GM12878 (cell line): Measurements from ENCODE around the gene RSRC1. TPM values are rescaled to one million over a fixed set of nuclear protein-coding genes. Genes with fewer than 3 reads are reported as not detected.
A peak's percentile ranks its signal among the peaks of the same experiment; 100 is the strongest.

Experiments used
- ATAC-seq: fragments of 200-7000 bp; cut with Tn5 transposase; 3 replicates; pipeline ENCODE4 v1.9.1; 2020; ENCODE audit warnings: mild to moderate bottlenecking, moderate library complexity
- BruUV-seq: library from RNA; stranded (reverse); fragments of 400-500 nt; replicated peaks from 2 replicates; lab custom pipeline; 2021; lab: Mats Ljungman, UMichigan
- CTCF ChIA-PET: fragments of 300-600 bp; sonication (Branson Sonifier 250); formaldehyde crosslinking; extraction: SDS; loops from one replicate; lab custom pipeline; 2021; ENCODE audit warnings: inconsistent platforms; lab: Yijun Ruan, JAX
- POLR2A ChIA-PET: fragments of 350-600 bp; formaldehyde crosslinking; extraction: SDS; loops from one replicate; lab custom pipeline; 2021; ENCODE audit warnings: inconsistent platforms; lab: Charles Lee
- RAD21 ChIA-PET: fragments of 300-600 bp; sonication (Branson Sonifier 250); formaldehyde crosslinking; loops from one replicate; lab custom pipeline; 2023; ENCODE audit warnings: antibody characterized with exemption; ENCODE audit not compliant: unreplicated experiment; lab: Charles Lee
- SMC1A ChIA-PET: fragments of 300-600 bp; sonication (Branson Sonifier 250); formaldehyde crosslinking; loops from one replicate; lab custom pipeline; 2023; ENCODE audit not compliant: unreplicated experiment, uncharacterized antibody; lab: Charles Lee
- DNase-seq: peaks from one replicate; pipeline ENCODE4 v3.0.0-alpha.2; 2011; ENCODE audit warnings: low read depth, low spot score
- FAIRE-seq: peaks from 3 replicates; lab custom pipeline; 2011; peaks lifted over from hg19 to GRCh38; lab: Jason Lieb, UNC
- H2AFZ ChIP-seq: 2 replicates; pipeline ENCODE4 v1.6.0; 2011; ENCODE audit warnings: low read depth, low read length, control low read depth; ENCODE audit not compliant: control insufficient read depth
- H3K27ac ChIP-seq: 2 replicates; pipeline ENCODE4 v1.5.1; 2011; ENCODE audit warnings: control low read depth; ENCODE audit not compliant: control insufficient read depth, insufficient read depth
- H3K27me3 ChIP-seq, 2 experiments: replicated peaks in 1 of 2; 2 replicates each; pipeline versions ENCODE4 v1.6.0 to v1.6.1; 2011; ENCODE audit warnings: low read length in 1 of 2; ENCODE audit not compliant: control insufficient read depth in 2 of 2, insufficient read depth in 2 of 2
- H3K36me3 ChIP-seq, 2 experiments: 2 replicates each; pipeline ENCODE4 v1.5.1; 2011; ENCODE audit warnings: low read length in 1 of 2; ENCODE audit not compliant: control insufficient read depth in 2 of 2, insufficient read depth in 2 of 2
- H3K4me1 ChIP-seq: 2 replicates; pipeline ENCODE4 v1.6.1; 2011; ENCODE audit warnings: mild to moderate bottlenecking, low read length, moderate library complexity, mixed read lengths; ENCODE audit not compliant: control insufficient read depth, insufficient read depth
- H3K4me2 ChIP-seq: 2 replicates; pipeline ENCODE4 v1.6.0; 2011; ENCODE audit warnings: control low read depth; ENCODE audit not compliant: control insufficient read depth, insufficient read depth
- H3K4me3 ChIP-seq: fragments of 200-600 bp; sonication (generic); 2 replicates; pipeline ENCODE4 v1.5.1; 2016
- H3K79me2 ChIP-seq: 2 replicates; pipeline ENCODE4 v1.6.0; 2011; ENCODE audit warnings: low read length; ENCODE audit not compliant: control insufficient read depth, insufficient read depth
- H3K9ac ChIP-seq: 2 replicates; pipeline ENCODE4 v1.8.0; 2011; ENCODE audit warnings: low read length, control low read depth, mixed read lengths; ENCODE audit not compliant: control insufficient read depth, insufficient read depth
- H3K9me3 ChIP-seq: replicated peaks from 3 replicates; pipeline ENCODE4 v1.5.1; 2011; ENCODE audit warnings: mild to moderate bottlenecking, low read length; ENCODE audit not compliant: control insufficient read depth, insufficient read depth
- H4K20me1 ChIP-seq: 2 replicates; pipeline ENCODE4 v1.6.0; 2011; ENCODE audit not compliant: control insufficient read depth, insufficient read depth
- ATF3 ChIP-seq: IDR thresholded peaks from 2 replicates; pipeline ENCODE4 v1.6.1; 2011; ENCODE audit warnings: low read depth, mild to moderate bottlenecking, low read length, moderate library complexity, borderline replicate concordance; ENCODE audit errors: extremely low read depth
- EP300 ChIP-seq, 2 experiments: fragments of 150-350 bp in 1 of 2; IDR thresholded peaks; 2 replicates each; pipeline ENCODE4 v1.6.1; 2011 to 2012; ENCODE audit warnings: low read depth in 2 of 2, low read length in 2 of 2, borderline replicate concordance in 1 of 2, improper control_type of control experiment in 1 of 2, inconsistent platforms in 1 of 2; ENCODE audit not compliant: control insufficient read depth in 1 of 2
- ESRRA ChIP-seq: IDR thresholded peaks from 2 replicates; pipeline ENCODE4 v1.6.1; 2012; ENCODE audit warnings: mild to moderate bottlenecking, low read length, improper control_type of control experiment
- GABPA ChIP-seq: IDR thresholded peaks from 2 replicates; pipeline ENCODE4 v1.6.1; 2014; ENCODE audit warnings: antibody characterized with exemption, low read depth, mild to moderate bottlenecking, inconsistent platforms
- MEF2A ChIP-seq: IDR thresholded peaks from 2 replicates; pipeline ENCODE4 v1.6.1; 2011; ENCODE audit warnings: low read depth, mild to moderate bottlenecking, low read length, moderate library complexity; ENCODE audit not compliant: insufficient read depth
- MTA3 ChIP-seq: IDR thresholded peaks from 2 replicates; pipeline ENCODE4 v1.6.1; 2012; ENCODE audit warnings: low read length, inconsistent platforms, borderline replicate concordance
- NFXL1 ChIP-seq: fragments of 450-650 bp; IDR thresholded peaks from 2 replicates; pipeline ENCODE4 v1.6.1; 2017; ENCODE audit warnings: antibody characterized with exemption, mild to moderate bottlenecking, borderline replicate concordance
- SMAD1 ChIP-seq: fragments of 450-650 bp; IDR thresholded peaks from 2 replicates; pipeline ENCODE4 v1.6.1; 2018; ENCODE audit warnings: mild to moderate bottlenecking, low read depth; ENCODE audit not compliant: partially characterized antibody
- SRF ChIP-seq, 2 experiments: IDR thresholded peaks; 2 replicates each; pipeline ENCODE4 v1.6.1; 2011; ENCODE audit warnings: low read depth in 2 of 2, low read length in 2 of 2, mild to moderate bottlenecking in 1 of 2, moderate library complexity in 1 of 2
- ZNF384 ChIP-seq: IDR thresholded peaks from 2 replicates; pipeline ENCODE4 v1.6.1; 2012; ENCODE audit warnings: low read depth, mild to moderate bottlenecking, low read length, improper control_type of control experiment, borderline replicate concordance
- in situ Hi-C: fragments of 300-500 bp; cut with MboI; formaldehyde crosslinking; loops from 9 replicates; pipeline ENCODE4 v1.14.3; 2018; ENCODE audit warnings: mixed read lengths
- intact Hi-C: fragments of 100-400 bp; cut with micrococcal nuclease; formaldehyde crosslinking; loops from one replicate; pipeline ENCODE4 v1.14.2; 2022; ENCODE audit not compliant: unreplicated experiment
- polyA plus RNA-seq, 11 experiments: library from polyadenylated mRNA; depleted of rRNA in 4 of 11; unstranded in 6 of 11; stranded (reverse) in 5 of 11; fragments of >200 nt; fragmentation: Nextera tagmentation in 4 of 11; fragmentation: Illumina TruSeq in 1 of 11; extraction: Ambion mirVana in 4 of 11; extraction: Trizol in 1 of 11; gene quantifications; 1 replicate in 1 of 11; 2 replicates in 10 of 11; pipeline versions ENCODE4 v1.2.1 to v1.2.3, GENCODE V29; 2011 to 2016; ENCODE audit warnings: inconsistent platforms in 2 of 11, missing spikeins in 2 of 11, low read depth in 1 of 11
- total RNA-seq, 4 experiments: library from RNA; depleted of rRNA in 3 of 4; stranded (reverse); fragments of >200 nt in 3 of 4; fragmentation: Illumina TruSeq in 1 of 4; extraction: Trizol in 1 of 4; gene quantifications; 2 replicates each; pipeline versions ENCODE4 v1.2.1 to v1.2.3, GENCODE V29; 2013 to 2021

The RSRC1 gene
- total and polyA plus RNA-seq, 10 of the 15 experiments (the other 5 are each of a cell fraction or from before 2014, with no cell fraction given) = 16.4 to 85.9 (median 42.0) TPM

- H2AFZ ChIP-seq = no peak overlapping the region
- no peaks in the 10 kb centered on the region for H3K36me3 ChIP-seq
- in situ Hi-C loops (no loop called here), intact Hi-C loops (no loop called here)
- CTCF ChIA-PET = interaction anchor here (1.1 to 3.1 kb wide), 4 partner anchors 10 to 136 kb away, joined by 3 to 11 read pairs (median 7); no protein-coding TSS in a partner anchor
- H3K4me2 ChIP-seq = no peak overlapping the region
- no peaks in the 10 kb centered on the region for H3K79me2 ChIP-seq
- SMC1A ChIA-PET = interaction anchor here (0.6 to 2.3 kb wide), 4 partner anchors 10 to 18 kb away, joined by 3 to 8 read pairs (median 6); no protein-coding TSS in a partner anchor
- no peaks in the 10 kb centered on the region for H4K20me1 ChIP-seq
- no peak overlapping the region for H3K27ac ChIP-seq
- POLR2A ChIA-PET = interaction anchor here (1.4 kb wide), 1 partner anchor 10 kb away, joined by 3 read pairs; no protein-coding TSS in a partner anchor
- FAIRE-seq (peak; percentile 47), ATAC-seq (no peak), DNase-seq (no peak)
- no peak overlapping the region for H3K9ac ChIP-seq
- no peaks in the 10 kb centered on the region for H3K9me3 ChIP-seq
- RAD21 ChIA-PET = interaction anchor here (0.9 to 1.2 kb wide), 2 partner anchors 14 to 15 kb away, joined by 3 read pairs; no protein-coding TSS in a partner anchor
- H3K27me3 ChIP-seq = no peaks in the 10 kb centered on the region
- BruUV-seq = no TSS peak
- H3K4me1 ChIP-seq = no peaks in the 10 kb centered on the region
- TF ChIP-seq ZNF384 = no peak
- TF ChIP-seq MEF2A = no peak
- no peak for TF ChIP-seq SMAD1
- TF ChIP-seq EP300 (IDR thresholded peaks at IDR 0.05; ENCODE audit: borderline replicate concordance in 1 of 2, control insufficient read depth in 1 of 2, low read depth in 2 of 2, low read length in 2 of 2) = no peak
- no peak for TF ChIP-seq ESRRA
- no peak for TF ChIP-seq MTA3
- no peak for TF ChIP-seq NFXL1
- TF ChIP-seq GABPA = no peak
- TF ChIP-seq SRF (IDR thresholded peaks at IDR 0.05; ENCODE audit: low read depth in 2 of 2, low read length in 2 of 2) = no peak
- no peak for TF ChIP-seq ATF3
- no peak overlapping the region for H3K4me3 ChIP-seq
Measured at GRCh38 chr3:158297940-158298339, 188.1 kb downstream of the RSRC1 start.
